Neuronal stem cell (in vitro differentiated cells): ENCODE data around the gene TBC1D3C. TPM values are rescaled to one million over a fixed set of nuclear protein-coding genes. Genes with fewer than 3 reads are reported as not detected.
"Not testable (repeated sequence)": the region's sequence is repeated elsewhere in the genome, so short reads cannot be mapped to it uniquely, and the experiment has no call there.

ENCODE experiments used
- DNase-seq: peaks from one replicate; pipeline ENCODE4 v3.0.0-alpha.2; 2013; ENCODE audit warnings: low spot score
- H2AFZ ChIP-seq: one replicate; pipeline ENCODE4 v1.6.1; 2013; ENCODE audit warnings: mild to moderate bottlenecking, low read length, inconsistent platforms
- H2AK5ac ChIP-seq: 2 replicates; pipeline ENCODE4 v1.6.1; 2013; ENCODE audit warnings: low read depth, mild to moderate bottlenecking, inconsistent platforms, low read length, moderate library complexity, mixed read lengths
- H2BK120ac ChIP-seq: 2 replicates; pipeline ENCODE4 v1.6.1; 2013; ENCODE audit warnings: low read depth, mild to moderate bottlenecking, inconsistent platforms, low read length, moderate library complexity, mixed read lengths
- H2BK12ac ChIP-seq: one replicate; pipeline ENCODE4 v1.6.1; 2013; ENCODE audit warnings: low read length, inconsistent platforms
- H2BK15ac ChIP-seq: 2 replicates; pipeline ENCODE4 v1.6.1; 2013; ENCODE audit warnings: mild to moderate bottlenecking, low read length, inconsistent platforms, mixed read lengths
- H2BK5ac ChIP-seq: one replicate; pipeline ENCODE4 v1.6.1; 2013; ENCODE audit warnings: inconsistent platforms, mild to moderate bottlenecking, low read length, moderate library complexity
- H3K14ac ChIP-seq: one replicate; pipeline ENCODE4 v1.6.1; 2013; ENCODE audit warnings: low read length, inconsistent platforms
- H3K18ac ChIP-seq: 2 replicates; pipeline ENCODE4 v1.6.1; 2013; ENCODE audit warnings: low read length, inconsistent platforms
- H3K23ac ChIP-seq: 2 replicates; pipeline ENCODE4 v1.6.1; 2013; ENCODE audit warnings: low read depth, mild to moderate bottlenecking, mixed read lengths, low read length, inconsistent platforms; ENCODE audit not compliant: poor library complexity
- H3K27ac ChIP-seq: replicated peaks from 3 replicates; pipeline ENCODE4 v1.5.1; 2013; ENCODE audit warnings: low read length, inconsistent platforms
- H3K27me3 ChIP-seq, 3 experiments: 2 replicates each; pipeline ENCODE4 v1.6.1; 2013; ENCODE audit warnings: low read length in 3 of 3, mild to moderate bottlenecking in 2 of 3, inconsistent platforms in 1 of 3, low read depth in 1 of 3, mixed read lengths in 1 of 3, moderate library complexity in 1 of 3; ENCODE audit not compliant: control insufficient read depth in 3 of 3, insufficient read depth in 3 of 3
- H3K36me3 ChIP-seq, 2 donors: replicated peaks in 1 of 2; 2 replicates each; pipeline ENCODE4 v1.6.1; 2013; ENCODE audit warnings: low read length in 2 of 2; ENCODE audit not compliant: control insufficient read depth in 2 of 2, insufficient read depth in 2 of 2
- H3K4ac ChIP-seq: 2 replicates; pipeline ENCODE4 v1.6.1; 2013; ENCODE audit warnings: inconsistent platforms, mild to moderate bottlenecking, low read length, moderate library complexity
- H3K4me1 ChIP-seq, 2 donors: 1 replicate in 1 of 2; 2 replicates in 1 of 2; pipeline ENCODE4 v1.6.1; 2013; ENCODE audit warnings: low read length in 2 of 2, low read depth in 1 of 2; ENCODE audit not compliant: control insufficient read depth in 2 of 2, insufficient read depth in 1 of 2
- H3K4me2 ChIP-seq: one replicate; pipeline ENCODE4 v1.6.1; 2013; ENCODE audit warnings: mild to moderate bottlenecking, low read length, inconsistent platforms; ENCODE audit not compliant: insufficient read depth, poor library complexity, severe bottlenecking
- H3K4me3 ChIP-seq, 2 donors: 2 replicates each; pipeline ENCODE4 v1.5.1; 2013; ENCODE audit warnings: low read length in 2 of 2, mild to moderate bottlenecking in 2 of 2, inconsistent platforms in 1 of 2, moderate library complexity in 1 of 2
- H3K79me1 ChIP-seq: one replicate; pipeline ENCODE4 v1.6.1; 2013; ENCODE audit warnings: low read depth, mild to moderate bottlenecking, inconsistent platforms, low read length, moderate library complexity
- H3K9ac ChIP-seq: one replicate; pipeline ENCODE4 v1.6.1; 2013; ENCODE audit warnings: mild to moderate bottlenecking, low read depth, low read length, inconsistent platforms; ENCODE audit not compliant: poor library complexity
- H3K9me3 ChIP-seq, 2 donors: replicated peaks in 1 of 2; 2 replicates each; pipeline versions ENCODE3 to v1.6.1; 2013; ENCODE audit warnings: low read length in 2 of 2, mild to moderate bottlenecking in 2 of 2, inconsistent platforms in 1 of 2, low read depth in 1 of 2, mixed read lengths in 1 of 2, moderate library complexity in 1 of 2; ENCODE audit not compliant: control insufficient read depth in 2 of 2, insufficient read depth in 1 of 2
- H4K8ac ChIP-seq: one replicate; pipeline ENCODE4 v1.6.1; 2013; ENCODE audit warnings: low read depth, mild to moderate bottlenecking, inconsistent platforms, low read length, moderate library complexity
- H4K91ac ChIP-seq: one replicate; pipeline ENCODE4 v1.6.1; 2013; ENCODE audit warnings: low read length, low read depth, mild to moderate bottlenecking, inconsistent platforms; ENCODE audit not compliant: poor library complexity
- WGBS, 2 donors: extraction: QIAGEN DNeasy Blood & Tissue Kit; methylation state at CpG; one replicate each; pipeline ENCODE4 v1.1.7; 2013; ENCODE audit warnings: missing lambda C conversion rate in 2 of 2, mixed read lengths in 1 of 2; ENCODE audit not compliant: insufficient read length in 2 of 2, insufficient replicate concordance in 1 of 2; ENCODE audit errors: extremely low coverage in 2 of 2; 5-methylcytosine and 5-hydroxymethylcytosine counted together
- small RNA-seq: library from polyadenylated mRNA; stranded (forward); fragments of <200 nt; extraction: miRNeasy Mini kit (QIAGEN cat#:217004); gene quantifications from one replicate; pipeline ENCODE3, GENCODE V24; 2013; ENCODE audit not compliant: insufficient read depth

The TBC1D3C gene

GRCh38 chr17:38087344-38087743 is 18.9 kb upstream of the TBC1D3C start:
- not testable (repeated sequence) for H3K23ac ChIP-seq, H3K27me3 ChIP-seq, H3K79me1 ChIP-seq, H2BK12ac ChIP-seq, DNase-seq, H3K18ac ChIP-seq, H2AFZ ChIP-seq, H3K4me2 ChIP-seq, H3K14ac ChIP-seq, H3K4ac ChIP-seq, H2AK5ac ChIP-seq, H3K9ac ChIP-seq, H4K8ac ChIP-seq, H3K4me3 ChIP-seq, H3K36me3 ChIP-seq, H2BK120ac ChIP-seq, H3K27ac ChIP-seq, H2BK15ac ChIP-seq, H2BK5ac ChIP-seq, H3K9me3 ChIP-seq, H4K91ac ChIP-seq, H3K4me1 ChIP-seq
- no CpG with 5 or more reads among the region's 1 CpG for WGBS, 2 donors

Small RNA genes lying within 50 kb of the gene (small RNA-seq; reads per million reads assigned to genes)
- gene RF00019: not detected
